K562 (cell line): Measurements from ENCODE around the gene REEP6. TPM values are rescaled to one million over a fixed set of nuclear protein-coding genes. Genes with fewer than 3 reads are reported as not detected.
A peak's percentile ranks its signal among the peaks of the same experiment; 100 is the strongest.

Experiments used
- ATAC-seq: fragments of 200-7000 bp; cut with Tn5 transposase; 3 replicates; pipeline ENCODE4 v1.9.1; 2020; ENCODE audit warnings: moderate library complexity
- BruUV-seq: library from RNA; stranded (reverse); fragments of 400-500 nt; replicated peaks from 2 replicates; lab custom pipeline; 2021; lab: Mats Ljungman, UMichigan
- CTCF ChIA-PET: fragments of 300-600 bp; formaldehyde crosslinking; extraction: SDS; loops from one replicate; lab custom pipeline; 2021; ENCODE audit warnings: low intra/inter-chr PET ratio; lab: Yijun Ruan, JAX
- POLR2A ChIA-PET: fragments of 300-600, 350-650 bp; sonication (Branson Sonifier 250); formaldehyde crosslinking; extraction: SDS; loops from one replicate; lab custom pipeline; 2021; ENCODE audit warnings: antibody characterized with exemption, inconsistent platforms; lab: Yijun Ruan, JAX
- DNase-seq, 4 experiments: peaks; one replicate each; pipeline versions ENCODE4 v3.0.0 to v3.0.0-alpha.2; 2011 to 2018; ENCODE audit warnings: low spot score in 3 of 4, mixed read lengths in 3 of 4; ENCODE audit errors: extremely low read depth in 1 of 4
- FAIRE-seq: peaks from 2 replicates; lab custom pipeline; 2011; peaks lifted over from hg19 to GRCh38; lab: Jason Lieb, UNC
- H2AFZ ChIP-seq: 2 replicates; pipeline ENCODE4 v1.6.0; 2011; ENCODE audit warnings: low read depth, low read length, control low read depth, inconsistent platforms
- H3K27ac ChIP-seq: fragments of 200-600 bp; 3 replicates; pipeline ENCODE4 v1.8.0; 2011; ENCODE audit warnings: low read depth, mild to moderate bottlenecking, control low read depth, inconsistent platforms, low read length, moderate library complexity, mixed read lengths; ENCODE audit errors: extremely low read depth
- H3K27me3 ChIP-seq, 2 experiments: fragments of 300-600 bp in 1 of 2; 2 replicates in 1 of 2; 3 replicates in 1 of 2; pipeline versions ENCODE4 v1.6.0 to v1.8.0; 2011; ENCODE audit warnings: inconsistent platforms in 2 of 2, low read length in 2 of 2, mild to moderate bottlenecking in 1 of 2, mixed read lengths in 1 of 2, moderate library complexity in 1 of 2; ENCODE audit not compliant: control insufficient read depth in 2 of 2, insufficient read depth in 2 of 2
- H3K36me3 ChIP-seq: fragments of 300-600 bp; 3 replicates; pipeline ENCODE4 v1.8.0; 2011; ENCODE audit warnings: mild to moderate bottlenecking, low read length, inconsistent platforms; ENCODE audit not compliant: control insufficient read depth, insufficient read depth
- H3K4me1 ChIP-seq, 2 experiments: fragments of 200-600 bp in 1 of 2; replicated peaks in 1 of 2; 2 replicates in 1 of 2; 3 replicates in 1 of 2; pipeline versions ENCODE4 v1.5.1 to v1.8.0; 2011; ENCODE audit warnings: inconsistent platforms in 2 of 2, low read length in 2 of 2, mild to moderate bottlenecking in 1 of 2, mixed read lengths in 1 of 2, moderate library complexity in 1 of 2; ENCODE audit not compliant: control insufficient read depth in 2 of 2, insufficient read depth in 2 of 2
- H3K4me2 ChIP-seq: 2 replicates; pipeline ENCODE4 v1.6.1; 2011; ENCODE audit warnings: low read length, control low read depth, inconsistent platforms, mixed read lengths; ENCODE audit not compliant: insufficient read depth
- H3K4me3 ChIP-seq: fragments of 200-600 bp; sonication (generic), shearing (Covaris generic); 2 replicates; pipeline ENCODE4 v1.5.1; 2016; ENCODE audit warnings: control low read depth, inconsistent platforms
- H3K79me2 ChIP-seq: fragments of 200-600 bp; 3 replicates; pipeline ENCODE4 v1.8.0; 2011; ENCODE audit warnings: low read length, inconsistent platforms; ENCODE audit not compliant: control insufficient read depth, insufficient read depth
- H3K9ac ChIP-seq, 2 experiments: 2 replicates each; pipeline versions ENCODE4 v1.6.0 to v1.6.1; 2011; ENCODE audit warnings: low read depth in 2 of 2, low read length in 2 of 2, control low read depth in 1 of 2, inconsistent platforms in 1 of 2, mild to moderate bottlenecking in 1 of 2, mixed read lengths in 1 of 2; ENCODE audit not compliant: insufficient read depth in 1 of 2
- H3K9me1 ChIP-seq: one replicate; pipeline ENCODE4 v1.6.0; 2011; ENCODE audit warnings: inconsistent platforms, mild to moderate bottlenecking, low read length, moderate library complexity; ENCODE audit not compliant: control insufficient read depth, insufficient read depth
- H3K9me3 ChIP-seq: replicated peaks from 2 replicates; pipeline ENCODE4 v1.5.1; 2011; ENCODE audit warnings: low read depth, low read length, inconsistent platforms; ENCODE audit not compliant: control insufficient read depth, insufficient read depth
- H4K20me1 ChIP-seq: replicated peaks from 2 replicates; pipeline ENCODE4 v1.6.1; 2011; ENCODE audit warnings: low read length, inconsistent platforms, mixed read lengths; ENCODE audit not compliant: control insufficient read depth, insufficient read depth
- ARNT ChIP-seq, 2 experiments: fragments of 450-650 bp; IDR thresholded peaks; 2 replicates each; pipeline ENCODE4 v1.6.1; 2016; ENCODE audit warnings: mild to moderate bottlenecking in 1 of 2
- ATF7 ChIP-seq: fragments of 450-650 bp; IDR thresholded peaks from 2 replicates; pipeline ENCODE4 v1.7.1; 2014; ENCODE audit warnings: mild to moderate bottlenecking, moderate library complexity
- BRF2 ChIP-seq: IDR thresholded peaks from 3 replicates; pipeline ENCODE4 v1.6.1; 2011; ENCODE audit warnings: borderline replicate concordance, mild to moderate bottlenecking; ENCODE audit not compliant: insufficient read length, insufficient read depth
- CEBPB ChIP-seq: fragments of 450-650 bp; IDR thresholded peaks from 2 replicates; pipeline ENCODE4 v1.6.1; 2016; ENCODE audit warnings: missing genetic modification characterization, missing compliant biosample characterization
- ELK3 ChIP-seq: fragments of 450-650 bp; formaldehyde crosslinking; IDR thresholded peaks from 2 replicates; pipeline ENCODE4 v1.4.0; 2020; ENCODE audit warnings: mild to moderate bottlenecking
- FOXA3 ChIP-seq, 2 experiments: fragments of 450-650 bp in 1 of 2; sonication (generic) in 1 of 2; formaldehyde crosslinking; IDR thresholded peaks in 1 of 2; conservative IDR thresholded peaks in 1 of 2; 2 replicates each; pipeline versions ENCODE4 v1.4.0 to v1.8.0; 2020 to 2022; ENCODE audit warnings: mild to moderate bottlenecking in 2 of 2, missing genetic modification reagents in 1 of 2
- FOXO4 ChIP-seq: fragments of 450-650 bp; formaldehyde crosslinking; IDR thresholded peaks from 2 replicates; pipeline ENCODE4 v1.4.0; 2020; ENCODE audit warnings: mild to moderate bottlenecking, moderate library complexity
- HDAC3 ChIP-seq: fragments of 450-650 bp; IDR thresholded peaks from 2 replicates; pipeline ENCODE4 v1.6.1; 2018; ENCODE audit warnings: borderline replicate concordance, mild to moderate bottlenecking, moderate library complexity; ENCODE audit not compliant: partially characterized antibody
- NFIC ChIP-seq: fragments of 450-650 bp; IDR thresholded peaks from 2 replicates; pipeline ENCODE4 v1.6.1; 2017; ENCODE audit warnings: mild to moderate bottlenecking, inconsistent platforms
- POLR2G ChIP-seq: fragments of 200-400 bp; formaldehyde crosslinking; IDR thresholded peaks from 2 replicates; pipeline ENCODE4 v1.6.1; 2017; ENCODE audit warnings: low read depth, mild to moderate bottlenecking, antibody characterized with exemption, low read length, moderate library complexity
- PRPF4 ChIP-seq: fragments of 200-400 bp; formaldehyde crosslinking; IDR thresholded peaks from one replicate; pipeline ENCODE4 v1.6.1; 2017; ENCODE audit warnings: low read length, low read depth, mild to moderate bottlenecking; ENCODE audit not compliant: insufficient read depth, poor library complexity, severe bottlenecking
- ZBTB33 ChIP-seq: sonication (generic); formaldehyde crosslinking; IDR thresholded peaks from 2 replicates; pipeline ENCODE4 v1.8.1; 2023; ENCODE audit warnings: mild to moderate bottlenecking, missing genetic modification reagents
- ZFP36 ChIP-seq: fragments of 150-350 bp; IDR thresholded peaks from 2 replicates; pipeline ENCODE4 v1.6.1; 2018; ENCODE audit warnings: low read length, low read depth; ENCODE audit not compliant: partially characterized antibody
- ZNF274 ChIP-seq: IDR thresholded peaks from 2 replicates; pipeline ENCODE4 v1.6.1; 2011; ENCODE audit warnings: low read depth, mild to moderate bottlenecking, low read length, moderate library complexity, borderline replicate concordance
- ZNF431 ChIP-seq: sonication (generic); formaldehyde crosslinking; IDR thresholded peaks from 2 replicates; pipeline ENCODE4 v1.8.0; 2022; ENCODE audit warnings: mild to moderate bottlenecking, missing genetic modification reagents
- WGBS: fragments of 100-300 bp; shearing (Covaris generic); methylation state at CpG from one replicate; pipeline ENCODE4 v1.1.6; 2016; ENCODE audit warnings: low coverage, mixed read lengths; ENCODE audit not compliant: insufficient coverage; ENCODE audit errors: missing lambda C conversion rate; 5-methylcytosine and 5-hydroxymethylcytosine counted together
- in situ Hi-C: fragments of 300-500 bp; cut with MboI; formaldehyde crosslinking; loops from 4 replicates; pipeline ENCODE4 v1.15.0; 2018; ENCODE audit warnings: inconsistent platforms, mixed read lengths
- intact Hi-C: fragments of 100-400 bp; cut with micrococcal nuclease; formaldehyde crosslinking; loops from 2 replicates; pipeline ENCODE4 v1.14.2; 2022
- polyA plus RNA-seq, 8 experiments: library from polyadenylated mRNA; depleted of rRNA in 4 of 8; stranded (reverse) in 5 of 8; unstranded in 3 of 8; fragments of >200 nt; fragmentation: Nextera tagmentation in 2 of 8; fragmentation: Illumina TruSeq in 1 of 8; extraction: Ambion mirVana in 2 of 8; extraction: Trizol in 1 of 8; gene quantifications; 2 replicates each; pipeline versions ENCODE4 v1.2.1 to v1.2.3, GENCODE V29; 2011 to 2014; ENCODE audit warnings: inconsistent platforms in 1 of 8, missing spikeins in 1 of 8
- total RNA-seq, 7 experiments: library from RNA; depleted of rRNA in 6 of 7; stranded (reverse); fragments of >200 nt in 6 of 7; fragmentation: Illumina TruSeq in 2 of 7; extraction: Trizol in 2 of 7; gene quantifications; 2 replicates each; pipeline versions ENCODE4 v1.2.1 to v1.2.3, GENCODE V29; 2011 to 2021; ENCODE audit warnings: low replicate concordance in 1 of 7

REEP6 gene
- total and polyA plus RNA-seq, 9 of the 15 experiments (the other 6 are each of a cell fraction or from before 2014, with no cell fraction given): 1.2 to 64.2 (median 12.7) TPM

GRCh38 chr19:1495799-1496713 lies 5.1 kb downstream of the REEP6 start:
- no peaks in the 10 kb centered on the region for H3K27me3 ChIP-seq
- H3K4me2 ChIP-seq: no peak overlapping the region
- H3K9me3 ChIP-seq: no peaks in the 10 kb centered on the region
- peaks cover 21 to 87% of the 10 kb centered on the region in 2 experiments for H3K4me1 ChIP-seq
- peaks cover 6% of the 10 kb centered on the region; the same call in 1 of the 2 replicates for H4K20me1 ChIP-seq
- no peaks in the 10 kb centered on the region for H3K36me3 ChIP-seq
- ChIA-PET CTCF (no interaction called here), POLR2A (no interaction called here)
- 73% methylated on average over 34 of the region's 40 CpGs for WGBS
- peak overlapping the region in 1 of 2 experiments; percentile 75; a peak in 2 of 4 replicates for H3K9ac ChIP-seq
- no peak overlapping the region for H3K27ac ChIP-seq
- H2AFZ ChIP-seq: no peak overlapping the region
- no TSS peak for BruUV-seq
- ATAC-seq (no peak), FAIRE-seq (no peak), DNase-seq (no peak)
- peaks cover 26% of the 10 kb centered on the region for H3K79me2 ChIP-seq
- in situ Hi-C loops (no loop called here), intact Hi-C loops (no loop called here)
- no peaks in the 10 kb centered on the region for H3K9me1 ChIP-seq
- H3K4me3 ChIP-seq: no peak overlapping the region
- TF ChIP-seq ZFP36 (peak; percentile 80), BRF2 (no peak), ZNF274 (no peak), FOXO4 (CRISPR knock-in tag) (0 out of 2 replicates have a peak, but pooled peaks have one; percentile 34), ATF7 (no peak), ARNT (IDR thresholded peaks at IDR 0.05) (no peak), HDAC3 (no peak), FOXA3 (CRISPR knock-in tag; conservative IDR thresholded peaks at IDR 0.05 in 1 of 2, IDR thresholded peaks at IDR 0.05 in 1 of 2) (no peak), NFIC (no peak), CEBPB (no peak), ZNF431 (CRISPR knock-in tag) (no peak), ZBTB33 (peak; percentile 91), PRPF4 (no peak), POLR2G (peak; percentile 58), ELK3 (no peak)
